GM19035 (cell line): Measurements from ENCODE around the gene ZMAT5.

Experiments
- ATAC-seq: cut with Tn5 transposase; IDR thresholded peaks from one replicate; pipeline ENCODE4 v1.9.1; 2021; ENCODE audit not compliant: unreplicated experiment

ZMAT5 gene

GRCh38 chr22:29732883-29733282, 33.9 kb downstream of the ZMAT5 start:
- ATAC-seq: no peak

GRCh38 chr22:29731058-29731850, 35.6 kb downstream of the ZMAT5 start:
- no peak for ATAC-seq

GRCh38 chr22:29729161-29729560, 37.6 kb downstream of the ZMAT5 start:
- ATAC-seq: no peak

- ATAC-seq: no peak
These were observed 39.7 kb downstream of the ZMAT5 start for GRCh38 chr22:29727131-29727523.

GRCh38 chr22:29726512-29727130, 40.2 kb downstream of the ZMAT5 start:
- ATAC-seq: no peak

GRCh38 chr22:29726106-29726505, 40.7 kb downstream of the ZMAT5 start:
- ATAC-seq: no peak

GRCh38 chr22:29724843-29725242, 42.0 kb downstream of the ZMAT5 start:
- no peak for ATAC-seq

- ATAC-seq: no peak
These were observed 43.0 kb downstream of the ZMAT5 start for GRCh38 chr22:29723766-29724165.

GRCh38 chr22:29722587-29722986, 44.2 kb downstream of the ZMAT5 start:
- ATAC-seq: no peak

GRCh38 chr22:29722151-29722550, 44.7 kb downstream of the ZMAT5 start:
- no peak for ATAC-seq

GRCh38 chr22:29720811-29721323, 45.9 kb downstream of the ZMAT5 start:
- ATAC-seq: no peak

- no peak for ATAC-seq
These were observed 46.7 kb downstream of the ZMAT5 start, which contains the start of gene CABP7 for GRCh38 chr22:29719899-29720645. TSS of gene CABP7 (plus strand) at chr22:29720003. CDS start at chr22:29720425, 422 bp downstream.

- ATAC-seq: no peak
These were observed 47.6 kb downstream of the ZMAT5 start for GRCh38 chr22:29718949-29719898.

GRCh38 chr22:29717789-29718188, 49.0 kb downstream of the ZMAT5 start:
- ATAC-seq: no peak

- ATAC-seq: no peak
These were observed 49.8 kb downstream of the ZMAT5 start for GRCh38 chr22:29716814-29717545.

- no peak for ATAC-seq
These were observed 51.1 kb downstream of the ZMAT5 start for GRCh38 chr22:29715705-29716104.

- ATAC-seq: no peak
These were observed 51.6 kb downstream of the ZMAT5 start for GRCh38 chr22:29715240-29715639.

- ATAC-seq: no peak
These were observed 53.6 kb downstream of the ZMAT5 start for GRCh38 chr22:29713156-29713727.

- ATAC-seq: no peak
These were observed 54.7 kb downstream of the ZMAT5 start for GRCh38 chr22:29712119-29712518.
